GM21528 (cell line): ENCODE results near the gene SEM1.
"Not testable (repeated sequence)": the region's sequence is repeated elsewhere in the genome, so short reads cannot be mapped to it uniquely, and the experiment has no call there.

Experiments
- ATAC-seq: cut with Tn5 transposase; IDR thresholded peaks from one replicate; pipeline ENCODE4 v1.9.1; 2021; ENCODE audit warnings: mild to moderate bottlenecking, moderate library complexity; ENCODE audit not compliant: unreplicated experiment, low FRiP score

Gene SEM1

DNA sequence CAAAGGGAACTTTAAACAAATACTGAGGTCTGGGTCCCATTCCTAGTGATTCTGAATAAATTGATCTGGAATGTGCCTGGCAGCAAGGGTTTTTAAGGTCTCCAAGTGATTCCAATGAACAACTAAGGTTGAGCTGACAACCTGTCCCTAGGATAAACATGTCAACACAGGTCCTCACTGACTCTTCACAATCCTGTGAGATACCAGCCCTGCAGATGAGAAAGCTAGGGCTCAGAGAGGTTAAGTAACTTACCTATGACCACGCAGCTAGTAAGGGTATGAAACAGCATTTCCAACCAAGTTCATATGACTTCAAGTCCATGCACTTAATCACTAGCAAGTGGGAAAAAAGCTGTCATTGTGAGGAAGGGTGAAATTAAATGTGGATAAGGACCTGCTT, 44.0 kb downstream of the SEM1 start:
- ATAC-seq = no peak

DNA sequence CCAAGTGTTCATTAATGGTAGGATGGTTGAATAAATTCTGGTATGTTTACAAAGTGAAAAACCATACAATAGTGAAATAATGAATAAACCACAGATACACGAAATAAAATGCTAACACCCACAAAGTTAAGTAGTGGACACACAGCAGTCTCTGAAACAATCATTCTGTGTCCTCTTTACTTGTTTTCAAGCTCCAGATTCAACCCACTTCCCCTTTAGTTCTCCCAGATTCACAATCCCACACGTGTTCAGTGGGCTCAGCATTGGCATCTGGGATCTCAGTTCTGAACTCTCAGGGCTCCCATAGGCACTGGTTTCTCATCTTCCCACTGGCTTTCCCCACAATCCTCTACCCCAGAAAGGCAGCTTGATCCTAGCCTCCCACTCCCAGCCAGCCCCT, 44.9 kb downstream of the SEM1 start:
- no peak for ATAC-seq

DNA sequence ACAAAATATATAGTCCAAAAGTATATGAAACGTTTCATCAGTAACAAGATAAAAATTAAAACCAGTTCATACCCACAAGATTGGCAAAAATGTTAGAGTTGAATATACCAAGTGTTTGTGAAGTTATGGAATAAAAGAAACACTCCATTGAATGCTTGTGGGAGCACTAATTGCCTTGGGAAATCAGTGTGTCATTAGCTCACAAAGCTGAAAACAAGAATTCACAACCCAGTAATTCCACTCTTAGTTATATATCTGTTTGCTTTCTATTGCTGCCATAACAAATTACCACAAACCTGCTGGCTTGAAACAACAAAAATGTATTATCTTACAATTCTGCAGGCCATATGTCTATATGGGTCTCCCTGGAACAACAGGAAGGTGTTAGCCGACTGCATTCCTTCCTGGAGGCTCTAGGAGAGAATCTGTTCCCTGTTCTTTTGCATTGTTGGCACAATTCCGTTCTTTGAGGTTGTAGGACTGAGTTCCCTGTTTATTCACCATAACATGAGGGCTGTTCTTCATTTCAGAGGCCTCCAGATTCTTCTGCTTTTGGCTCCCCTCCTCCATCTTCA, 45.7 kb downstream of the SEM1 start:
- no peak for ATAC-seq

DNA sequence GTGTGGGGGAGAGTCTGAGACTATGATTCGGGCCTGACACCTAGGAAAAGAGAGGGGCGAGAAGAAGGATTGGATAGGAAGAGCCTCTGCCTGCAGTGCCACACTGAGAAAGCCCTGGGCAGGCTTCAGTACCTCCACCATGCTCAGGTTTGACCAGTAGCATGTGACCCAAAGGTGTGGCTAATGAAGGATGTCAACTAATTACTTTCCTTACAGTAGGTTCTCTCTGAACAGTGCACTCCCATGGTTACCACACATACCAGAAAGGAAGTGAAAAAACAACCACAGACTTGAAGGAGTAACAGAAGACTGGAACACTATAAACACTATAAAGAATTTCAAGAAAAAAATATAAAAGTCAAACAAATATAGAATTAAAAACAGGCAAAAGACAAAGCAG, 46.2 kb downstream of the SEM1 start:
- peak; percentile 96 for ATAC-seq

DNA sequence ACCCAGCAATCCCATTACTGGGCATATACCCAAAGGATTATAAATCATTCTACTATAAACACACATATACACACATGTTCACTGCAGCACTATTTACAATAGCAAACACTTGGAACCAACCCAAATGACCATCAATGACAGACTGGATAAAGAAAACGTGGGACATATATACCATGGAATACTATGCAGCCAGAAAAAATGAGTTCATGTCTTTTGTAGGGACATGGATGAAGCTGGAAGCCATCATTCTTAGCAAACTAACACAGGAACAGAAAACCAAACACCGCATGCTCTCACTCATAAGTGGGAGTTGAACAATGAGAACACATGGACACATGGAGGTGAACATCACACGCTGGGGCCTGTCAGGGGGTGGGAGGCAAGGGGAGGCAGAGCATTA, 47.5 kb downstream of the SEM1 start:
- ATAC-seq = not testable (repeated sequence)

DNA sequence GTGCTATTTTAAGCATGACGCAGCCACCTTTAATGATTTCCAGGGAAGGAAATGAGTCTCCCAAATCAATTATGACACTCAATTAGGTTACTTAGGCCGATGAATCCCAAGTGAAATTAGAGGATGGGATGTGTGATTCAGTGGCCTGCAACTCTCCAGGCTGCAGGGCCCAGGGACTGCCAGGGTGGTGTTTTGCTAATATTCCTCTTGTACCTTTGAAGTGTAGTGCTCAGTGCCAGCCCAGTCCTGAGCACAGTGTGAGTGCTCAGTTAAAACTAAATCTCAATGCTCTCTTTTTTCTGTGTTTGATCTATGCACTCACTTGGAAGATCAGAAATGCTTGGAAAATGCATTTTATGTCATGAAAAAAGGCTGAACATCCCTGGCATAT, 51.6 kb downstream of the SEM1 start:
- no peak for ATAC-seq

DNA sequence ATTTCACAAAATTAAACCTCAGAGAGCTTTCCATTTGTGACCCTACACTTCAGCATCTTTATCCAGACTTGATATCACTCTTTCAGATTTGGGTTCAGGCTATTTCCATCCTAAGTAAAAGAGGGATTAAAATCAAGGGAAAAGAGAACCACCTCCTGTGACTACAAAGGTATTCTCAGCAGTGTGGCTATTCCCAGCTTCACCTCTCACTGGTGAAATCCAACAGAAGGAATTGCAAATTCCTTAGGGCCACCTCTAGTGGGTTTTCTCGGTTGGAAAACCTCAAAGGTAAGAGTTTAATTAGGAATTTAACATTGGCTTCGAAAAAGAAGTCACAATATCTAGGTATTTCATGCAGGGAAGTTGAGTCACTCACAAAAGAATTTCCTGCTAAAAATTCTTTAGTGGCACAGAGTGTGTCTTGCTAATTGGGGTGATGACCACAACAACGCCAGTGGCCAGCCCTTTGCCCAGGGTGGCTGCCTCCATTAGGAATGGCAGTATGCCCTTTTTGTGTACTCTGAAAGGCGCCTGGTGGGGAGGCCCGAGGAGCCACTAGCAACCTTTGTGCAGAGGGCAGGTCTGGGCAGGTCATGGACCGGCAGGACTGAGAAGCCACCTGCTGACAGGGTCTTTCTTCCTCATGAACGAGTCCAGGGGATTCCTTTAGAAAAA, 52.2 kb downstream of the SEM1 start:
- no peak for ATAC-seq

DNA sequence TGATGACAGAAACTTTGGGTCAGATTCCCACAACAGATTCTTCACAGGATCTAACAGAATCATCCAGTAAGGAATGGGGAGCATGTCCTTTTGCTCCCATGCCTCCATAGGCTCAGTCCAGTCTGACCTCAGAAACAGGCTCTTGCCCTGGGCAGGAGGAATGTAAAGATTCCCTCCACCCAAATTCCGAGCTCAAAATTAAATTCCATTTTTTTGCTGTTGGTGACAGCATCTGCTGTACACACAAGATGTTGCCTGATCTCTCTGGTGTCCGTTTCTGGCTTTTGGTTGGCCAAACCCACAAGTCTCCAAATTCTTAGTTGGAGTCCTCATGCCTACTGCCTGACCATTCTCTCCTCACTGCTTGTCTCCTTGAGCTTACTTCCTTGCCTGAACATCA, 53.7 kb downstream of the SEM1 start:
- no peak for ATAC-seq

DNA sequence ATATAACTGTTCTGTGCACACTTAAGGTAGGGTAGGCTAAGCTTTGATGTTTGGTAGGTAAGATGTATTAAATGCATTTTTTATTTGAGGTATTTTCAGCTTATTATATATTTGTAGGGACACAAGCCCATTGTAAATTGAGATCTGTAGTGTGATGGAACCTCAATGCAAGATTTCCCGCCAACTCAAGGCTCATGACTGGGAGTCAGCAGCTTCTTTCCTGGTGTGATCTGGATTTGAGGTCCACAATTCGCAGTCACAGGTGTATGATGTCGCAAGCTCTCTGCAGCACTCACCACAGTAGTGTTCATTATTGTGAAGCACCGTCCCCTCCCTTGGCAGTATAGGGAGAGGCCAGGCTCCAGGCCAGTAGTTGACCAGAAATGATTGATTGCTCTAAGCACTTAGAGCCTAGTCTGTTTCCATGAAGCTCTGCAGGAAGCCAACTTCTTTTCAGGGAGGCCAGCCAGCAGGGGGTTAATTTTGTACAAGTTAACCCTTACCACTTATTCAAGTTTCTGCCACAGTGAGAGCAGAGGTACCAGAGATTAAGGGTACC, 54.9 kb downstream of the SEM1 start:
- no peak for ATAC-seq

DNA sequence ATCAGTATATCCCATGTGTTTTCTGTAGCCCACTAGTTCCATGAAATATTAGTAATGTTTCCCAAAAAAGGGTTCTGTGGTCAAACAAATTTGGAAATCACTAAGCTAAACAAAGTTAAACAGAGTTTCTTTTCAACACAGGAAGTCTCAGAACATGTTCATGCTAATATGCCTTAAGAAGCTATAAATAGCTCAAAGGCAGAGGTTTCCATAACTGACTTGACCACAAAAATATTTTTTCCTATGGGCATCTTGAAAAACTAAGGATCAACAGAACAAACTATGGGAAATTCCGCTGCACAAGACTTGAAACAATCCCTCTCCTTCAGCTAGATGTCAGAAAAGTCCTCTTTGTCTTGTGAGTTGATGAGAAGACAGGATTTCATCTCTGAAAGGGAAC, 59.7 kb downstream of the SEM1 start:
- no peak for ATAC-seq

DNA sequence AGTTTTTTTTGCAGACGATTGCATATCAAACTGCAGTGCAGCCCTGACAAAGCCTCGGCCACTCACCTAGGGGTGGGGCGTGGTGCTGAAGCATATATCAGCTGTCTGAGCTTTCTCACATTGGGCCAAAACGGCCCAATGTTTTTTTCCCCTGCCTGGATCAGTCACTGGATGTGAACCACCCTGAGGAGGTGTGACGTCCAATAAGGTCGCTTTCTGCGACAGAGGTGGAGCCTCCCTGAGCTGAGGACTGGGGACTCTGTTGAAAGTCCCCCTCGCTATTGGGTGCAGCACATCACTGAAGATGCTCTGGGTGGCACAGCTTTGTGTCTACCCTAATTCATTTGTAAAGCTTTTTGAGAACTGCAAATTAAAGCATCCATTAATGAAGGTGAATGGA, 60.9 kb downstream of the SEM1 start:
- ATAC-seq = no peak

DNA sequence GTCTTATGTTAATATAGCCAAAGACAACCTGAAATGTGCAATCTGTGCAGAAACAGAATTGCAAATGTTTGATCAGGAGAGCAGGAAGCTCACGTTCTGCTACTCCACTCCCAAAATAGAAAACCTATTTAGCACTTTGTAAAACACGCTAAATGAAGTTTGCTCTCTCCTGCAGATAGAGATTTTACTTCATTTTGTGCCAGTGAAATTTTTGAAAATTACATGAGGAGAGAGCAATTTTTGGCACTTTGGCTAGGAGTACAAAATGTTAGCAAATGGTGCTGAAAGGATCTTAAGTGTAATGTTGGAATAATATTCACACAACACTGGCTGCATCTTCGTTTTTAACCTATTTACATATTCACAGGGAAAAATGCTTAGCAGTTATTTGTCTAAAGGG, 61.9 kb downstream of the SEM1 start:
- ATAC-seq = no peak

DNA sequence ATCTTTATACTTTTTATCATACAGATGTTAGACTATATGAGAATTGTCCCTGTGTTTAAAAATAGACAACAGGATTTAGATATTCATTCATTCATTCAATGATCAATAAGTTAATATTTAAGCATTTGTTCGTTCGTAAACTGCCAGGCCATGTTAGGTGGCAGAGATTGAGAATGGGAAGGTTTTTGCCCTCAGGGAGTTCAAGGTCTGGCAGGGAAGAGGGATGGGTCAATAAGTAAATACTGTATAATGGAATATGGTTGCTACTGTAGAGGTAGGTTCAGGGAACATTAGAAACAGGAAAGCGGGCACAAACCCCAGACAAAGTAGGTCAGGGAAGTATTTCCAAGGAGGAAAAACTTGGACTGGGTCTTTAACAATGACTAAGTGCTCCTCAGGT, 64.6 kb downstream of the SEM1 start:
- ATAC-seq = no peak

DNA sequence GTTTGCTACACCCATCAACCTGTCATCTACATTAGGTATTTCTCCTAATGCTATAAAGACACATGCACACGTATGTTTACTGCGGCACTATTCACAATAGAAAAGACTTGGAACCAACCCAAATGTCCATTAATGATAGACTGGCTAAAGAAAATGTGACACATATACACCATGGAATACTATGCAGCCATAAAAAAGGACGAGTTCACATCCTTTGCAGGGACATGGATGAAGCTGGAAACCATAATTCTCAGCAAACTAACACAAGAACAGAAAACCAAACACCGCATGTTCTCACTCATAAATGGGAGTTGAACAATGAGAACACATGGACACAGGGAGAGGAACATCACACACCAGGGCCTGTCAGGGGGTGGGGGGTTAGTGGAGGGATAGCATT, 66.2 kb downstream of the SEM1 start:
- not testable (repeated sequence) for ATAC-seq

DNA sequence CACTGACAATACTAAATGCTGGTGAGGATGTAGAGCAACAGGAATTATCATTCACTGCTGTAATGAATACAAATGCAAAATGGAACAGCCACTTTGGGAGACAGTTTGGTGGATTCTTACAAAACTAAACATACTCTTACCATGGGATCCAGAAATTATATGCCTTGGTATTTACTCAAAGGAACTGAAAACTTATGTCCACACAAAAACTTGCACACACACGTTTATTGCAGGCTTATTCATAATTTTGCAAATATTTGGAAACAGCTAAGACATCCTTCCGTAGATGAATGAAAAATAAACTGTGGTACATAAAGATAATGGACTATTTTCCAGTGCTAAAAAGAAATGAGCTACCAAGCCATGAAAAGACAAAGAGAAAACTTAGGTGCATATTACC, 69.6 kb downstream of the SEM1 start:
- ATAC-seq = no peak
